CD4-positive, alpha-beta T cell (primary cell): ENCODE data around the gene EPS8L3. TPM values are rescaled to one million over a fixed set of nuclear protein-coding genes. Genes with fewer than 3 reads are reported as not detected.
A peak's percentile ranks its signal among the peaks of the same experiment; 100 is the strongest.

Experiments used
- ATAC-seq: fragments of 200-7000 bp; cut with Tn5 transposase; one replicate; pipeline ENCODE4 v1.10.0; 2022; ENCODE audit warnings: mild to moderate bottlenecking; ENCODE audit not compliant: poor library complexity
- CTCF ChIA-PET: fragments of 350-600 bp; sonication (Branson Sonifier 250); formaldehyde crosslinking; loops from one replicate; lab custom pipeline; 2021; ENCODE audit warnings: antibody characterized with exemption, inconsistent platforms; lab: Charles Lee
- POLR2A ChIA-PET: fragments of 350-600 bp; sonication (Branson Sonifier 250); formaldehyde crosslinking; loops from one replicate; lab custom pipeline; 2021; ENCODE audit warnings: antibody characterized with exemption, inconsistent platforms; lab: Charles Lee
- DNase-seq, 14 experiments: peaks; one replicate each; pipeline ENCODE4 v3.0.0-alpha.2; 2013 to 2020; ENCODE audit warnings: mixed read lengths in 2 of 14
- H3K27ac ChIP-seq, 2 donors: one replicate each; pipeline versions ENCODE4 v1.5.1 to v1.7.0; 2013; ENCODE audit warnings: low read length in 2 of 2, low read depth in 1 of 2, mild to moderate bottlenecking in 1 of 2
- H3K27me3 ChIP-seq, 2 experiments: 1 replicate in 1 of 2; 2 replicates in 1 of 2; pipeline versions ENCODE4 v1.6.1 to v1.7.0; 2013; ENCODE audit warnings: low read length in 2 of 2, control low read depth in 1 of 2, mild to moderate bottlenecking in 1 of 2, moderate library complexity in 1 of 2; ENCODE audit not compliant: insufficient read depth in 2 of 2, control insufficient read depth in 1 of 2
- H3K36me3 ChIP-seq: one replicate; pipeline ENCODE4 v1.6.1; 2013; ENCODE audit warnings: low read length, control low read depth; ENCODE audit not compliant: insufficient read depth
- H3K4me1 ChIP-seq: one replicate; pipeline ENCODE4 v1.6.1; 2013; ENCODE audit warnings: low read length, control low read depth; ENCODE audit not compliant: insufficient read depth
- H3K4me3 ChIP-seq: one replicate; pipeline ENCODE4 v1.5.1; 2013; ENCODE audit warnings: mild to moderate bottlenecking, low read length, moderate library complexity
- H3K9me3 ChIP-seq, 2 experiments: 1 replicate in 1 of 2; 2 replicates in 1 of 2; pipeline versions ENCODE4 v1.6.1 to v1.7.0; 2013; ENCODE audit warnings: low read length in 2 of 2, mild to moderate bottlenecking in 2 of 2, control low read depth in 1 of 2, moderate library complexity in 1 of 2; ENCODE audit not compliant: control insufficient read depth in 1 of 2, insufficient read depth in 1 of 2
- H3K27ac Mint-ChIP-seq: one replicate; pipeline ENCODE4 v1.8.0; 2020; ENCODE audit warnings: mixed read lengths
- H3K27me3 Mint-ChIP-seq: one replicate; pipeline ENCODE4 v1.8.0; 2021; ENCODE audit warnings: mixed read lengths
- H3K36me3 Mint-ChIP-seq: one replicate; pipeline ENCODE4 v1.8.0; 2021; ENCODE audit warnings: low read depth, mixed read lengths
- H3K4me1 Mint-ChIP-seq: one replicate; pipeline ENCODE4 v1.8.0; 2021; ENCODE audit warnings: low read depth, mixed read lengths
- H3K4me3 Mint-ChIP-seq: one replicate; pipeline ENCODE4 v1.8.0; 2020; ENCODE audit warnings: mild to moderate bottlenecking, mixed read lengths
- H3K9me3 Mint-ChIP-seq: one replicate; pipeline ENCODE4 v1.8.0; 2020; ENCODE audit warnings: mixed read lengths
- CTCF ChIP-seq: fragments of 200-600 bp; IDR thresholded peaks from one replicate; pipeline ENCODE4 v1.8.0; 2022; ENCODE audit warnings: antibody characterized with exemption, mild to moderate bottlenecking
- intact Hi-C, 2 experiments: fragments of 100-400 bp; cut with DNase I in 1 of 2; cut with micrococcal nuclease in 1 of 2; formaldehyde crosslinking; loops; one replicate each; pipeline versions ENCODE4 v1.15.1 to v1.9.0; 2023 to 2025; cut with DNase I, micrococcal nuclease
- total RNA-seq, 174 experiments: library from RNA in 2 of 174; stranded (reverse) in 2 of 174; gene quantifications; one replicate each; pipeline ENCODE4 v1.2.3 and lab custom pipeline; 2021 to 2026

Gene EPS8L3
- total RNA-seq, 2 experiments from 2014 or later, result not detected

GRCh38 chr1:109788695-109789521 is 25.2 kb upstream of the EPS8L3 start:
- TF ChIP-seq CTCF, result no peak
- DNase-seq (peak in 1 of 14 experiments; percentile 24), ATAC-seq (no peak)
- H3K9me3 Mint-ChIP-seq, result no peaks in the 10 kb centered on the region
- H3K27ac Mint-ChIP-seq, result peak overlapping the region; percentile 66
- no peaks in the 10 kb centered on the region for H3K36me3 Mint-ChIP-seq
- no peak overlapping the region for H3K4me3 Mint-ChIP-seq
- no peaks in the 10 kb centered on the region for H3K27me3 ChIP-seq
- no peak overlapping the region for H3K4me3 ChIP-seq
- peak overlapping the region in 1 of 2 donors; percentile 6 for H3K27ac ChIP-seq
- intact Hi-C loops, result no loop called here
- CTCF ChIA-PET, result interaction anchor here (1.4 kb wide), 1 partner anchor 103 kb away, joined by 3 read pairs; no protein-coding TSS in a partner anchor
- peaks cover 71% of the 10 kb centered on the region for H3K4me1 ChIP-seq
- POLR2A ChIA-PET, result no interaction called here
- peaks cover 45% of the 10 kb centered on the region for H3K4me1 Mint-ChIP-seq
- H3K36me3 ChIP-seq, result no peaks in the 10 kb centered on the region
- H3K27me3 Mint-ChIP-seq, result no peaks in the 10 kb centered on the region
- H3K9me3 ChIP-seq, result no peaks in the 10 kb centered on the region

- Mint-ChIP-seq H3K27ac (no peak overlapping the region), H3K36me3 (no peaks in the 10 kb centered on the region), H3K4me1 (peaks cover 36% of the 10 kb centered on the region), H3K4me3 (no peak overlapping the region), H3K9me3 (no peaks in the 10 kb centered on the region), H3K27me3 (no peaks in the 10 kb centered on the region)
- H3K36me3 ChIP-seq, result no peaks in the 10 kb centered on the region
- POLR2A ChIA-PET, result no interaction called here
- no peaks in the 10 kb centered on the region for H3K9me3 ChIP-seq
- intact Hi-C loops, result no loop called here
- ATAC-seq (no peak), DNase-seq (peak in 3 of 14 experiments; percentile 31 to 50 (median 45))
- no peak overlapping the region for H3K4me3 ChIP-seq
- H3K4me1 ChIP-seq, result peaks cover 62% of the 10 kb centered on the region
- TF ChIP-seq CTCF, result no peak
- H3K27ac ChIP-seq, result no peak overlapping the region
- H3K27me3 ChIP-seq, result no peaks in the 10 kb centered on the region
- CTCF ChIA-PET, result no interaction called here
These were observed 24.3 kb upstream of the EPS8L3 start for GRCh38 chr1:109787845-109788601.

GRCh38 chr1:109787211-109787844 is 23.6 kb upstream of the EPS8L3 start:
- no peaks in the 10 kb centered on the region for H3K9me3 ChIP-seq
- peaks cover 55% of the 10 kb centered on the region for H3K4me1 ChIP-seq
- H3K27me3 ChIP-seq, result no peaks in the 10 kb centered on the region
- Mint-ChIP-seq H3K27ac (no peak overlapping the region), H3K4me1 (peaks cover 29% of the 10 kb centered on the region), H3K4me3 (no peak overlapping the region), H3K36me3 (no peaks in the 10 kb centered on the region), H3K27me3 (no peaks in the 10 kb centered on the region), H3K9me3 (no peaks in the 10 kb centered on the region)
- POLR2A ChIA-PET, result no interaction called here
- TF ChIP-seq CTCF, result no peak
- ATAC-seq (no peak), DNase-seq (no peak)
- H3K4me3 ChIP-seq, result no peak overlapping the region
- H3K36me3 ChIP-seq, result no peaks in the 10 kb centered on the region
- intact Hi-C loops, result no loop called here
- CTCF ChIA-PET, result no interaction called here
- H3K27ac ChIP-seq, result no peak overlapping the region
